HCT116 (cell line): ENCODE data around the gene SPIN1. TPM values are rescaled to one million over a fixed set of nuclear protein-coding genes. Genes with fewer than 3 reads are reported as not detected.

Source experiments
- ATAC-seq: fragments of 200-7000 bp; cut with Tn5 transposase; 2 replicates; pipeline ENCODE4 v1.9.1; 2020; ENCODE audit warnings: mild to moderate bottlenecking, moderate library complexity
- BruUV-seq: library from RNA; stranded (reverse); fragments of 400-500 nt; replicated peaks from 2 replicates; lab custom pipeline; 2021; lab: Mats Ljungman, UMichigan
- CTCF ChIA-PET: fragments of 300-600 bp; sonication (Branson Sonifier 250); formaldehyde crosslinking; loops from one replicate; lab custom pipeline; 2021; ENCODE audit warnings: antibody characterized with exemption; lab: Charles Lee
- POLR2A ChIA-PET: fragments of 300-600, 350-600 bp; sonication (Branson Sonifier 250); formaldehyde crosslinking; loops from one replicate; lab custom pipeline; 2021; ENCODE audit warnings: antibody characterized with exemption; lab: Charles Lee
- RAD21 ChIA-PET, 2 experiments: fragments of 300-600 bp; sonication (Branson Sonifier 250); formaldehyde crosslinking; loops; one replicate each; lab custom pipeline; 2023; ENCODE audit warnings: low total read pairs in 2 of 2; ENCODE audit not compliant: uncharacterized antibody in 2 of 2, unreplicated experiment in 2 of 2, low non-redundant PET in 1 of 2; lab: Charles Lee
- DNase-seq: peaks from one replicate; pipeline ENCODE4 v3.0.0-alpha.2; 2010; ENCODE audit warnings: low read depth, low spot score
- H2AFZ ChIP-seq: fragments of 200-600 bp; shearing (Covaris generic), sonication (generic); 2 replicates; pipeline ENCODE4 v1.6.1; 2017; ENCODE audit warnings: low read depth, mixed run types, mixed read lengths, antibody characterized with exemption, low read length; ENCODE audit not compliant: poor library complexity, severe bottlenecking
- H3K27ac ChIP-seq: 2 replicates; pipeline ENCODE4 v1.5.1; 2012; ENCODE audit warnings: low read depth, low read length
- H3K27me3 ChIP-seq: fragments of 200-600 bp; sonication (generic); 2 replicates; pipeline ENCODE4 v1.6.1; 2016; ENCODE audit warnings: mixed run types, low read length, mixed read lengths; ENCODE audit not compliant: insufficient read depth
- H3K36me3 ChIP-seq, 2 experiments: fragments of 200-500 bp in 1 of 2; fragments of 200-600 bp in 1 of 2; sonication (Bioruptor generic) in 1 of 2; sonication (generic) in 1 of 2; 2 replicates each; pipeline versions ENCODE4 v1.5.1 to v1.6.1; 2014 to 2016; ENCODE audit warnings: low read length in 2 of 2, inconsistent platforms in 1 of 2, mixed read lengths in 1 of 2, mixed run types in 1 of 2; ENCODE audit not compliant: insufficient read depth in 2 of 2, control insufficient read depth in 1 of 2
- H3K4me1 ChIP-seq, 2 experiments: fragments of 200-600 bp in 1 of 2; sonication (generic) in 1 of 2; 2 replicates each; pipeline versions ENCODE4 v1.5.1 to v1.6.1; 2012 to 2017; ENCODE audit warnings: low read length in 2 of 2, inconsistent platforms in 1 of 2, mild to moderate bottlenecking in 1 of 2, mixed read lengths in 1 of 2, mixed run types in 1 of 2, moderate library complexity in 1 of 2; ENCODE audit not compliant: insufficient read depth in 2 of 2, control insufficient read depth in 1 of 2
- H3K4me2 ChIP-seq: fragments of 200-600 bp; sonication (generic); 2 replicates; pipeline ENCODE4 v1.6.1; 2017; ENCODE audit warnings: mixed run types, low read length, mixed read lengths
- H3K4me3 ChIP-seq, 2 experiments: fragments of 200-600 bp in 1 of 2; sonication (generic) in 1 of 2; replicated peaks in 1 of 2; 2 replicates each; pipeline ENCODE4 v1.5.1; 2011 to 2016; ENCODE audit warnings: low read length in 2 of 2, control low read depth in 1 of 2, low read depth in 1 of 2, mild to moderate bottlenecking in 1 of 2, mixed read lengths in 1 of 2, mixed run types in 1 of 2
- H3K79me2 ChIP-seq: fragments of 200-600 bp; sonication (generic); 2 replicates; pipeline ENCODE4 v1.6.1; 2017; ENCODE audit warnings: mild to moderate bottlenecking, mixed run types, low read length, moderate library complexity, mixed read lengths; ENCODE audit not compliant: insufficient read depth
- H3K9ac ChIP-seq: fragments of 200-600 bp; sonication (generic); 2 replicates; pipeline ENCODE4 v1.6.1; 2016; ENCODE audit warnings: low read length, mixed read lengths
- H3K9me2 ChIP-seq: fragments of 200-600 bp; sonication (generic), shearing (Covaris generic); 2 replicates; pipeline ENCODE4 v1.6.1; 2017; ENCODE audit warnings: mixed run types, mild to moderate bottlenecking, moderate library complexity; ENCODE audit not compliant: insufficient read depth
- H3K9me3 ChIP-seq, 2 experiments: fragments of 200-500 bp in 1 of 2; fragments of 200-600 bp in 1 of 2; sonication (Bioruptor generic) in 1 of 2; sonication (generic) in 1 of 2; 2 replicates each; pipeline ENCODE4 v1.6.1; 2014 to 2017; ENCODE audit warnings: low read length in 2 of 2, mixed read lengths in 2 of 2, inconsistent platforms in 1 of 2, low read depth in 1 of 2, mild to moderate bottlenecking in 1 of 2, mixed run types in 1 of 2, moderate library complexity in 1 of 2; ENCODE audit not compliant: control insufficient read depth in 1 of 2, insufficient read depth in 1 of 2
- H4K20me1 ChIP-seq: fragments of 200-600 bp; sonication (generic), shearing (Covaris generic); 2 replicates; pipeline ENCODE4 v1.6.1; 2017; ENCODE audit warnings: mixed run types, mild to moderate bottlenecking, moderate library complexity; ENCODE audit not compliant: insufficient read depth
- CEBPB ChIP-seq: IDR thresholded peaks from 2 replicates; pipeline ENCODE4 v1.6.1; 2012; ENCODE audit warnings: low read depth
- EGR1 ChIP-seq: IDR thresholded peaks from 2 replicates; pipeline ENCODE4 v1.6.1; 2012; ENCODE audit warnings: low read depth
- ELF1 ChIP-seq: IDR thresholded peaks from 2 replicates; pipeline ENCODE4 v1.6.1; 2012; ENCODE audit warnings: low read depth, borderline replicate concordance
- EZH2phosphoT487 ChIP-seq: fragments of 200-600 bp; IDR thresholded peaks from 2 replicates; pipeline ENCODE4 v1.6.1; 2018; ENCODE audit warnings: antibody characterized with exemption, borderline replicate concordance
- FOSL1 ChIP-seq: IDR thresholded peaks from 2 replicates; pipeline ENCODE4 v1.6.1; 2012; ENCODE audit warnings: low read depth
- JUND ChIP-seq: IDR thresholded peaks from 2 replicates; pipeline ENCODE4 v1.6.1; 2012
- POLR2A ChIP-seq: IDR thresholded peaks from 2 replicates; pipeline ENCODE4 v1.7.0; 2011; ENCODE audit warnings: borderline replicate concordance; ENCODE audit not compliant: insufficient read depth, insufficient read length; ENCODE audit errors: extremely low read depth
- RAD21 ChIP-seq: IDR thresholded peaks from 2 replicates; pipeline ENCODE4 v1.6.1; 2012; ENCODE audit warnings: low read depth, mild to moderate bottlenecking
- SIN3A ChIP-seq: IDR thresholded peaks from 2 replicates; pipeline ENCODE4 v1.6.1; 2012; ENCODE audit warnings: low read depth
- ZFX ChIP-seq: fragments of 450-650 bp; IDR thresholded peaks from 2 replicates; pipeline ENCODE4 v1.6.1; 2017
- intact Hi-C: fragments of 100-400 bp; cut with micrococcal nuclease; formaldehyde crosslinking; loops from 2 replicates; pipeline ENCODE4 v1.10.0; 2022
- total RNA-seq: library from RNA; stranded (reverse); gene quantifications from one replicate; pipeline ENCODE4 v1.2.1, GENCODE V29; 2021; ENCODE audit not compliant: unreplicated experiment
- TF ChIP-seq, protein P1 (sequence below): IDR thresholded peaks from 2 replicates; pipeline ENCODE4 v1.6.1; 2012
- TF ChIP-seq, protein P2 (sequence below): IDR thresholded peaks from 2 replicates; pipeline ENCODE4 v1.6.1; 2012; ENCODE audit warnings: low read depth

The SPIN1 gene
- total RNA-seq, 1 experiment from 2014 or later = 74.0 TPM

DNA sequence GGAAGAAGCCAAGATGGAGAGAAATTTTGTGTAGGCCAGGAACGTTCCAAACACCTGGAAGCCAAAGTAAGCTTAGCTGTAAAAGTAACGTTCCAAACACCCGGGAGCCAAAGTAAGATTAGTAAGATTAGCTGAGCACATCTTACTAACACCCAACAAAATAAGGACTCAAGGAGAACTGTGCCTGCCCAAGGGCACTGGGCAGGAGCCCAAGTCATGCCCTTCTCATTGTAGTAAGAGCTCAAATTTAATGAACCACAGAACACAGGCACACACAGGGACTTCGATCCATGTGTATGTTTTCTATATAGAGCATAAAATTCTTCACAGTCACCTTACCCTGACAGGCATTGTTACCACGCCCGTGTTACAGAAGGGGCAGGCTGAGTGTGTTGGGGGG lies 110.6 kb downstream of the SPIN1 start:
- Histone ChIP-seq H4K20me1 (no peaks in the 10 kb centered on the region), H3K9ac (no peak overlapping the region), H3K27ac (no peak overlapping the region), H3K4me1 (no peaks in the 10 kb centered on the region), H3K36me3 (no peaks in the 10 kb centered on the region), H3K27me3 (no peaks in the 10 kb centered on the region), H3K9me2 (no peaks in the 10 kb centered on the region), H3K4me3 (no peak overlapping the region), H2AFZ (no peak overlapping the region), H3K4me2 (no peak overlapping the region), H3K79me2 (no peaks in the 10 kb centered on the region), H3K9me3 (no peaks in the 10 kb centered on the region)
- no peak for DNase-seq
- RAD21 ChIA-PET = no interaction called here
- TF ChIP-seq JUND (no peak), SIN3A (no peak), ELF1 (no peak), POLR2A (no peak), CEBPB (no peak), RAD21 (no peak), ZFX (no peak), EZH2phosphoT487 (no peak), FOSL1 (no peak), EGR1 (no peak)
- TF ChIP-seq, protein P1, sequence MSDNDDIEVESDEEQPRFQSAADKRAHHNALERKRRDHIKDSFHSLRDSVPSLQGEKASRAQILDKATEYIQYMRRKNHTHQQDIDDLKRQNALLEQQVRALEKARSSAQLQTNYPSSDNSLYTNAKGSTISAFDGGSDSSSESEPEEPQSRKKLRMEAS = no peak
- TF ChIP-seq, protein P2, sequence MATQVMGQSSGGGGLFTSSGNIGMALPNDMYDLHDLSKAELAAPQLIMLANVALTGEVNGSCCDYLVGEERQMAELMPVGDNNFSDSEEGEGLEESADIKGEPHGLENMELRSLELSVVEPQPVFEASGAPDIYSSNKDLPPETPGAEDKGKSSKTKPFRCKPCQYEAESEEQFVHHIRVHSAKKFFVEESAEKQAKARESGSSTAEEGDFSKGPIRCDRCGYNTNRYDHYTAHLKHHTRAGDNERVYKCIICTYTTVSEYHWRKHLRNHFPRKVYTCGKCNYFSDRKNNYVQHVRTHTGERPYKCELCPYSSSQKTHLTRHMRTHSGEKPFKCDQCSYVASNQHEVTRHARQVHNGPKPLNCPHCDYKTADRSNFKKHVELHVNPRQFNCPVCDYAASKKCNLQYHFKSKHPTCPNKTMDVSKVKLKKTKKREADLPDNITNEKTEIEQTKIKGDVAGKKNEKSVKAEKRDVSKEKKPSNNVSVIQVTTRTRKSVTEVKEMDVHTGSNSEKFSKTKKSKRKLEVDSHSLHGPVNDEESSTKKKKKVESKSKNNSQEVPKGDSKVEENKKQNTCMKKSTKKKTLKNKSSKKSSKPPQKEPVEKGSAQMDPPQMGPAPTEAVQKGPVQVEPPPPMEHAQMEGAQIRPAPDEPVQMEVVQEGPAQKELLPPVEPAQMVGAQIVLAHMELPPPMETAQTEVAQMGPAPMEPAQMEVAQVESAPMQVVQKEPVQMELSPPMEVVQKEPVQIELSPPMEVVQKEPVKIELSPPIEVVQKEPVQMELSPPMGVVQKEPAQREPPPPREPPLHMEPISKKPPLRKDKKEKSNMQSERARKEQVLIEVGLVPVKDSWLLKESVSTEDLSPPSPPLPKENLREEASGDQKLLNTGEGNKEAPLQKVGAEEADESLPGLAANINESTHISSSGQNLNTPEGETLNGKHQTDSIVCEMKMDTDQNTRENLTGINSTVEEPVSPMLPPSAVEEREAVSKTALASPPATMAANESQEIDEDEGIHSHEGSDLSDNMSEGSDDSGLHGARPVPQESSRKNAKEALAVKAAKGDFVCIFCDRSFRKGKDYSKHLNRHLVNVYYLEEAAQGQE = no peak
- CTCF ChIA-PET = no interaction called here
- intact Hi-C loops = loop anchor here (10.0 kb wide), 1 partner anchor 76 kb away; no protein-coding TSS in a partner anchor
- no peak for ATAC-seq
- BruUV-seq = no TSS peak
- POLR2A ChIA-PET = no interaction called here
